ACC112 (cell line): ENCODE data around the gene FLII.
A peak's percentile ranks its signal among the peaks of the same experiment; 100 is the strongest.

Experiments used
- H2AFZ ChIP-seq: fragments of 200-600 bp; sonication (generic); one replicate; pipeline ENCODE4 v1.6.0; 2017; ENCODE audit warnings: antibody characterized with exemption, low read length; ENCODE audit not compliant: unreplicated experiment
- H3K27ac ChIP-seq: fragments of 200-600 bp; sonication (generic); 2 replicates; pipeline ENCODE4 v1.5.1; 2014; ENCODE audit warnings: low read depth, mild to moderate bottlenecking, antibody characterized with exemption, low read length, moderate library complexity
- H3K27me3 ChIP-seq: fragments of 200-600 bp; sonication (generic); 2 replicates; pipeline ENCODE4 v1.6.1; 2014; ENCODE audit warnings: mild to moderate bottlenecking, antibody characterized with exemption, low read length, moderate library complexity, mixed read lengths; ENCODE audit not compliant: insufficient read depth
- H3K36me3 ChIP-seq: fragments of 200-600 bp; sonication (generic); 2 replicates; pipeline ENCODE4 v1.6.1; 2016; ENCODE audit warnings: mild to moderate bottlenecking, antibody characterized with exemption, low read length, moderate library complexity, mixed read lengths; ENCODE audit not compliant: insufficient read depth
- H3K4me1 ChIP-seq: fragments of 200-600 bp; sonication (generic); one replicate; pipeline ENCODE4 v1.6.1; 2016; ENCODE audit warnings: low read length, mixed read lengths; ENCODE audit not compliant: insufficient read depth, unreplicated experiment, control insufficient read depth
- H3K4me3 ChIP-seq: fragments of 200-600 bp; sonication (generic); 2 replicates; pipeline ENCODE4 v1.5.1; 2014; ENCODE audit warnings: mild to moderate bottlenecking, low read depth, low read length
- H3K79me2 ChIP-seq: fragments of 200-600 bp; sonication (generic); one replicate; pipeline ENCODE4 v1.6.0; 2016; ENCODE audit warnings: low read length; ENCODE audit not compliant: control insufficient read depth, unreplicated experiment, insufficient read depth

FLII gene

DNA sequence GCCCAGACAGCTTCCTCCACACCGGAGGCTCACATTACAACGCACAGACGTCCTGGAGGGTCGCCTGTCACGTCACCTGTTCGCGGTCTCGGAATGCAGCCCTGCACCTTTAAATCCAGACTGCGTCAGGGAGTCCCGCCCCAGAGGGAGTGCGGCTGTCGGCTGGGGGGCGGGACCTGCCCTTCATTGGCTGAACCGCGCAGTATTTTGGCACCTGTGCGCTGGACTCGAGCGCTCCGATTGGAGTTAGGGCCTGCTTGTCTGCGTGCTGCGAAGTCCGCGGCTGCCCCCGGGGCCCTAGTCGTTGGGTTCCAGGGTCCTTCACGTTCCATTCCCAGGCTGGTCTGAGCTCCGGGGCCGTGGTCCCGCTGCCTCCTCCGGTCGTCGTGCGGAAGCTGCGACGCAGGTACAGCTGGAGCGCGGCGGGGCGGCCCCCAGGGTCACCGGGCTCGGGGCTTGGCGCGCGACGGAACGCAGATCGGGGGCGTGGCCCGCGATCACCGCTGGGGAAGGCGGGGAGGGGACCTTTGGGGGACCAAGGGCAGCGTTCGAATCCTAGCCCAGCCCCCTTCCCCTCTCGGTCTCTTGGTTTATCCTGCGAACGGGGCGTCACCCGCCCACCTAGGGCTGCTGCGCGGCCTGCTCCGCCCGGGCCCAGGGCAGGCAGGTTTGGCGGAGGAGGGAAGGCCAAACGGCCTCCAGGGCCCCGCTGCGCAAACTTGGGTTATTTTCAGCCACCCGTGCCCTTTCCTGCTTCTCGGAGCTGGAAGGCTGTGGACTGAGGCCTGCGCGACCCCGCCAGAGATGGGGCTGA lies 2.0 kb upstream of the FLII start, which contains the start of gene MIEF2:
TSS of gene MIEF2 (plus strand) at position 331 of the 814 bp plus-strand sequence. CDS start 2,059 bp downstream, outside the sequence.
- Histone ChIP-seq H3K27ac (peak within 1 kb of the TSS; percentile 54), H3K4me3 (peak within 1 kb of the TSS; percentile 90), H2AFZ (peak within 1 kb of the TSS; percentile 28), H3K27me3 (no peaks in the 10 kb centered on the region), H3K4me1 (peaks cover 30% of the 10 kb centered on the region), H3K79me2 (peaks cover 33% of the 10 kb centered on the region), H3K36me3 (no peaks in the 10 kb centered on the region; the same call in 1 of the 2 replicates)

GRCh38 chr17:18259621-18260331 lies 1.2 kb upstream of the FLII start:
- H3K79me2 ChIP-seq: peaks cover 40% of the 10 kb centered on the region
- peaks cover 30% of the 10 kb centered on the region for H3K4me1 ChIP-seq
- H2AFZ ChIP-seq: no peak overlapping the region
- H3K4me3 ChIP-seq: peak overlapping the region; percentile 90
- H3K27me3 ChIP-seq: no peaks in the 10 kb centered on the region
- H3K36me3 ChIP-seq: peaks cover 7% of the 10 kb centered on the region; the same call in 1 of the 2 replicates
- H3K27ac ChIP-seq: no peak overlapping the region

DNA sequence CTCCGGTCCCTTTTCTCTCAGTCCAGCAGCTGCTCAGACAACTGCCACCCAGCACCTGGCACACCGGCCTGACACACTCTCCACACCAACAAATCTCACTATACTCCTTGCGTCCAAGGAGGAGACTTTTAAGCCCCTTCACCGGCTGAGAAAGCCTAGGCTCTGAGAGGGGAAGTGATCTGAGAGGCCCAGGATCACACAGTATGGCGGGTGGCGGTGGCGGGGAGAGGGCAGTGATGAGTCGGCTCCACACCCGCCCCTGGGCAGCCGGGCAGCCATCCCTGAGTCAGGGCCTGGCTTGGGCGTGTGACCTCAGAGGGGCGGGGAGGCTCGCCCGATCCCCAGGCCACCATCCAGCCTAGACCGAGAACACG lies 569 bp downstream of the FLII start:
- Histone ChIP-seq H3K36me3 (peaks cover 22% of the 10 kb centered on the region; the same call in 1 of the 2 replicates), H3K4me3 (peak overlapping the region; percentile 95)

GRCh38 chr17:18257268-18257981 lies 1.1 kb downstream of the FLII start:
- H3K4me1 ChIP-seq: peaks cover 30% of the 10 kb centered on the region
- peak overlapping the region; percentile 85 for H3K27ac ChIP-seq
- peaks cover 41% of the 10 kb centered on the region for H3K79me2 ChIP-seq
- peak overlapping the region; percentile 99 for H2AFZ ChIP-seq
- H3K4me3 ChIP-seq: peak overlapping the region; percentile 95
- peaks cover 24% of the 10 kb centered on the region; the same call in 1 of the 2 replicates for H3K36me3 ChIP-seq
- H3K27me3 ChIP-seq: no peaks in the 10 kb centered on the region

More for the DNA sequence above, 569 bp downstream of the FLII start:
- Histone ChIP-seq H3K27me3 (no peaks in the 10 kb centered on the region), H3K79me2 (peaks cover 41% of the 10 kb centered on the region), H2AFZ (peak overlapping the region; percentile 99), H3K27ac (peak overlapping the region; percentile 85), H3K4me1 (peaks cover 30% of the 10 kb centered on the region)

- peaks cover 35% of the 10 kb centered on the region for H3K79me2 ChIP-seq
- no peaks in the 10 kb centered on the region for H3K27me3 ChIP-seq
- H3K4me3 ChIP-seq: peak overlapping the region; percentile 95
- H3K27ac ChIP-seq: no peak overlapping the region
- H3K4me1 ChIP-seq: peaks cover 26% of the 10 kb centered on the region
- peaks cover 29% of the 10 kb centered on the region; the same call in 1 of the 2 replicates for H3K36me3 ChIP-seq
- no peak overlapping the region for H2AFZ ChIP-seq
These were observed 1.8 kb downstream of the FLII start for GRCh38 chr17:18256776-18257175.

GRCh38 chr17:18256351-18256750 lies 2.2 kb downstream of the FLII start:
- Histone ChIP-seq H3K4me3 (peak overlapping the region; percentile 95; the same call in 1 of the 2 replicates), H3K27ac (no peak overlapping the region), H3K79me2 (peaks cover 31% of the 10 kb centered on the region), H3K4me1 (peaks cover 22% of the 10 kb centered on the region), H2AFZ (no peak overlapping the region), H3K27me3 (no peaks in the 10 kb centered on the region), H3K36me3 (peaks cover 33% of the 10 kb centered on the region; the same call in 1 of the 2 replicates)

DNA sequence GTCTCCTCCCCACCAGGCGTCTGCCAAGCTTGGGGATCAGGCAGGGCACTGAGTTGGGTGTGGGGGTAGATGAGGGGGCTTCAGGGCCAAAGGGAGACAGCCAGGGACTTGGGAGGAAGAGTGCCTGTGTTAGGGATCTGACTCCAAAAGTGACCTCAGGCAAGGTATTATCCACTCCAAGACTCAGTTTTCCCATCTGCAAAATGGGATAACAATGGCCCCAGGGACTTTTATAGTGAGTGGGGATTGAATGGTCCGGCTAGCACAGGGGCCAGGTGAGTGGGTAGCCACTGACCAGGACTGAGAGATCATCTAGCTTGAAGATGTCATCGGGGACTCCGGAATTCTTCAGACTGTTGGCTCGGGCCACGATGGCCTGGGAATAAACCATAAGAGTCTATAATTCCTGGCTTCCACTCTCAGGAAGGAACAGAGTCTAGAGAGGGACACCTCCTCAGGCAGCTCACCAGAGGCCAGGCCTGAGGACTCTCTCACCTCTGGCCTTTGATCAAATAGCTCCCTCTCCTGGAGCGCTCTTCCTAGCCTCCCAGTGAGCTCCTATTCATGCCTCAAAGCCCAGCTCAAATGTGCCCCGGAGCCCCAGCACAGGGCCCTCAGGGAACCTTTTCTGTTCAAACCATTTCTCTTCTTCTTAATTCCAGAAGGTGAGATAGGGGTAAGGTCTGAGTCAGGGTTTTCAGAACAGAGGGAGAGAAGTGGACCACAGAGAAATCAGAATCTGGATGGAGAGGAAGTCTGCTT lies 3.5 kb downstream of the FLII start:
- no peak overlapping the region for H2AFZ ChIP-seq
- H3K4me1 ChIP-seq: peaks cover 20% of the 10 kb centered on the region
- no peaks in the 10 kb centered on the region for H3K27me3 ChIP-seq
- no peak overlapping the region for H3K27ac ChIP-seq
- peaks cover 35% of the 10 kb centered on the region; the same call in 1 of the 2 replicates for H3K36me3 ChIP-seq
- no peak overlapping the region for H3K4me3 ChIP-seq
- H3K79me2 ChIP-seq: peaks cover 31% of the 10 kb centered on the region

DNA sequence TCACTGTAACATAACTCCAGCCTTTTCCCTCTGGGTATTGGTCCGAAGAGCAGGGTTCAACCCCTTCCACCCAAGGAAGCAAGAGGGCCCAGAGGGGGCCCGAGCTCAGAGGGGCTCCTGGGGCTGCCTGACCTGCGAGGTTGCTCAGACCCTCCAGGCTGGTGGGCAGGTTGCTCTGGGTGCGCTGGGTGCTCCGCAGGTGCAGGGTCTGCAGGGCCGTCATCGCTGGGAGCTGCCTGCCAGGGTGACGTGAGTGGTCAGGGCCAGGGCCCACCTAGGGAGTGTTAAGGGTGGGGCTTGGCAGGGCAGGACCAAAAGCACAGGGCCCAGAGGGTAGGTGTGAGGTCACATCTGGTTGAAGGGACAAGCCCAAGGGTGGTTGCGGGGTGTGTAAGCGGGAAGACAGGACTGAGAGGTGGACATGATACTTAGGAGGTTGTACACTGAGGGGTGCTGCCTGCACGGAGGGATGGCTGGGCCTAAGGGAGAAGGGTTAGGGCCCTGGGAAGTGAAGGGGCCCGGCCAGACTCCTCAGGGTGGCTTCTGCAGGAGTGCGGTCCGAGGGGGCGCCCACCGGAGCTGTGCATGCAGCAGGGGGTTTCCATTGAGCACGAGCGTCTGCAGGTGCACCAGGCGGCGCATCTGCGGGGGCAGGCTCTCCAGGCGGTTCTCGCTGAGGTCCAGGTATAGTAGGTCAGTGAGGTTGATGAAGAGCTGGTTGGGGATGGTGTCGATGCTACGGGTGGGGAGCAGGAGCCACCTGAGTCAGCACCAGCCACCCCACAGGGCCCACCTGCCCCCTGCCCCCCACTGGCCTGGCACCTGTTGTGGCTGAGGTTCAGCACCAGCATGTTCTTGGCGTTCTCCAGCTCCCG lies 4.4 kb downstream of the FLII start:
- Histone ChIP-seq H3K4me3 (no peak overlapping the region), H3K4me1 (peaks cover 16% of the 10 kb centered on the region)

DNA sequence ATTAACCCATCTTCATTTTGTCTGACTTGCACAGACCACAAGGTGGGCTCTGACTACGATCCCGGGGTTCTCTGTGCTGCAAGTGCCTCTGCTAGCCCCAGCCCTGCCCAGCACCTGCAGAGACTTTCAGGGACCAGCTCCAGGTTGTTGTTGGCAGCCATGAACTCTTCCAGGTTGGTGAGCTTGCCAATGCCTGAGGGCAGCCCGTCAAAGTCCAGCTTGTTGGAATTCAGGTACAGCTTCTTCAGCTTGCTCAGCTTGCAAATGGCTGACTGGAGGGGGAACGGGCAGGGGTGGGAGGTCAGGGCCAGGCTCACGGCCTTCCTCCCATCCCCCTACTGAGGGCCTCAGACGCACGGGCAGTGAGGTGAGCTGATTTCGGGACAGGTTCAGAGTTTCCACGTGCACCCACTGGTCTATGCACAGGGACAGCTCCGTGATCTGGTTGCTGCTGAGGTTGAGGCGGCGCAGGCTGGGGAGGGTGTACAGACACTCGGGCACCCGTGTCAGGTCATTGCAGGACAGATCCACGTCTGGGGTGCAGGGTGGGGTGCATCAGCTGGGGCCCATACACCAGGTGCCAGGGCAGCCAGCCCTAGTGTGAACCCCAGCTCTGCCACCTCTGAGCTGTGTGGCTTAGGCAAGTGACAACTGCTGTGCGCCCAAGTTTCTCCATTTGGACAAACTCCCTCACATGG lies 5.2 kb downstream of the FLII start:
- Histone ChIP-seq H3K27me3 (no peaks in the 10 kb centered on the region), H2AFZ (no peak overlapping the region), H3K4me3 (no peak overlapping the region), H3K27ac (no peak overlapping the region), H3K4me1 (peaks cover 13% of the 10 kb centered on the region), H3K36me3 (peaks cover 44% of the 10 kb centered on the region; the same call in 1 of the 2 replicates), H3K79me2 (peaks cover 31% of the 10 kb centered on the region)

More for the DNA sequence above, 4.4 kb downstream of the FLII start:
- Histone ChIP-seq H3K79me2 (peaks cover 31% of the 10 kb centered on the region), H3K27ac (no peak overlapping the region), H3K36me3 (peaks cover 36% of the 10 kb centered on the region; the same call in 1 of the 2 replicates), H3K27me3 (no peaks in the 10 kb centered on the region), H2AFZ (no peak overlapping the region)
